Ectodermal cell (in vitro differentiated cells): ENCODE data around the gene FHOD3.

Source experiments
- H3K27ac ChIP-seq: 2 replicates; pipeline ENCODE4 v1.7.0; 2013; ENCODE audit warnings: mild to moderate bottlenecking, low read depth, low read length; ENCODE audit not compliant: insufficient read depth, poor library complexity, severe bottlenecking
- H3K27me3 ChIP-seq: 2 replicates; pipeline ENCODE4 v1.7.0; 2013; ENCODE audit warnings: mild to moderate bottlenecking, low read length; ENCODE audit not compliant: insufficient read depth, control insufficient read depth, poor library complexity, severe bottlenecking
- H3K36me3 ChIP-seq: one replicate; pipeline ENCODE4 v1.7.0; 2013; ENCODE audit warnings: low read length; ENCODE audit not compliant: control insufficient read depth, insufficient read depth
- H3K4me1 ChIP-seq: one replicate; pipeline ENCODE4 v1.7.0; 2013; ENCODE audit warnings: low read length; ENCODE audit not compliant: control insufficient read depth, insufficient read depth
- H3K4me3 ChIP-seq: 2 replicates; pipeline ENCODE4 v1.7.0; 2013; ENCODE audit warnings: low read depth, low read length, control low read depth; ENCODE audit not compliant: insufficient read depth
- H3K9me3 ChIP-seq: 2 replicates; pipeline ENCODE4 v1.7.0; 2013; ENCODE audit warnings: mild to moderate bottlenecking, low read length, moderate library complexity; ENCODE audit not compliant: control insufficient read depth
- WGBS, 2 experiments: methylation state at CpG; one replicate each; pipeline ENCODE4 v1.1.7; 2013; ENCODE audit warnings: missing lambda C conversion rate in 2 of 2; 5-methylcytosine and 5-hydroxymethylcytosine counted together

FHOD3 gene

GRCh38 chr18:36402765-36403396 is 105.4 kb downstream of the FHOD3 start:
- Histone ChIP-seq H3K27me3 (no peaks in the 10 kb centered on the region), H3K27ac (no peak overlapping the region), H3K4me3 (no peak overlapping the region), H3K36me3 (no peaks in the 10 kb centered on the region), H3K9me3 (no peaks in the 10 kb centered on the region), H3K4me1 (no peaks in the 10 kb centered on the region)
- 91 to 92% methylated on average over 8 of the region's 8 CpGs for WGBS, 2 experiments

DNA sequence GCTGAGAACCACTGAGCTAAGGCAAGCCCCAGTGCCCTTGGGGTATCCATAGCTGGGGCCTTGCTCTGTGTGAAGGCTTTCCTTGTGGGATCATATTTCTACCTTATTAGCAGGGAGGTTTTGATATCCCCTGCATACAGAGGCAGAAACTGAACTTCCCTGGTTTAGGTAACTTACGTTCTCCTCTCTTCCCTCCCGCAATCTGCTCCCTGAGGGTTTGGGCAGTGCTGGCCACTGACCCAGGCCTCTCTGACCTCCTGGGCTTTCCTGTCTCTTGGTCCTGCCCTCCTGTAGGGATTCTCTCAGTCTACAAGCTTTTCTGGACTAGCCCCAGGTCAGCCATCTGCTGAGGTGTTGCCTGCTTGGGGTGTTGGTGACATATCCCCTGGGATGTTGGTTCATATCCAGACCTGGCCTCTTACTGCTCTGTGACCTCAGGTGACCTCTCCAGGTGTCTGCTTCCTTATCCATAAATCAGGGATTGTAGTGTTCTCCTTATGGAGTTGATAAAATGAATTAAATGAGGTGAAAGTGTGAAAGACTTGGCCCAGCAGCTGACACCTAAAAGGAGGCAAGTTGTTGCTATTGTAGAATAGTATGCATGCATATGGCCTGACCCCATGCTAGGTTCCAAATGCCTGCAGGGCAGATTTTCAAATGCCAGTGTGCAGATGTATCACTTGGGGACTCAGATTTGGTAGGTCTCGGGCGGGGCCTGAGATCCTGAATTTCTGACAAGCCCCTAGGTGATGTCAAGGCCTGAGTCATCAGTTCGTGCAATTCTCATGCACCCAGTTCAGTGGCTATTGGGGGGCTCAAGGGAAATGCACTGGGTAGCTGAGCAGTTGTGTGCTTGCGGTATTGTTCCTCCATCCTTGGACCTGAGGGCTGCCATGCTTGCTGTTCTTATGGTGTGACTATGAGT is 106.6 kb downstream of the FHOD3 start:
- 86 to 88% methylated on average over 6 of the region's 6 CpGs for WGBS, 2 experiments

GRCh38 chr18:36405611-36406010 is 108.1 kb downstream of the FHOD3 start:
- no peaks in the 10 kb centered on the region for H3K9me3 ChIP-seq
- no peak overlapping the region for H3K4me3 ChIP-seq
- WGBS, 2 experiments: 93 to 97% methylated on average over 1 to 2 of the region's 2 CpGs
- no peaks in the 10 kb centered on the region for H3K4me1 ChIP-seq
- no peaks in the 10 kb centered on the region for H3K36me3 ChIP-seq
- no peaks in the 10 kb centered on the region for H3K27me3 ChIP-seq
- H3K27ac ChIP-seq: no peak overlapping the region

More for the DNA sequence above, 106.6 kb downstream of the FHOD3 start:
- Histone ChIP-seq H3K9me3 (no peaks in the 10 kb centered on the region), H3K4me3 (no peak overlapping the region), H3K4me1 (no peaks in the 10 kb centered on the region), H3K27ac (no peak overlapping the region), H3K36me3 (no peaks in the 10 kb centered on the region), H3K27me3 (no peaks in the 10 kb centered on the region)

GRCh38 chr18:36406805-36407204 is 109.3 kb downstream of the FHOD3 start:
- Histone ChIP-seq H3K4me3 (no peak overlapping the region), H3K27ac (no peak overlapping the region), H3K36me3 (no peaks in the 10 kb centered on the region), H3K27me3 (no peaks in the 10 kb centered on the region), H3K9me3 (no peaks in the 10 kb centered on the region), H3K4me1 (no peaks in the 10 kb centered on the region)
- WGBS, 2 experiments: 79 to 81% methylated on average over 5 of the region's 5 CpGs

DNA sequence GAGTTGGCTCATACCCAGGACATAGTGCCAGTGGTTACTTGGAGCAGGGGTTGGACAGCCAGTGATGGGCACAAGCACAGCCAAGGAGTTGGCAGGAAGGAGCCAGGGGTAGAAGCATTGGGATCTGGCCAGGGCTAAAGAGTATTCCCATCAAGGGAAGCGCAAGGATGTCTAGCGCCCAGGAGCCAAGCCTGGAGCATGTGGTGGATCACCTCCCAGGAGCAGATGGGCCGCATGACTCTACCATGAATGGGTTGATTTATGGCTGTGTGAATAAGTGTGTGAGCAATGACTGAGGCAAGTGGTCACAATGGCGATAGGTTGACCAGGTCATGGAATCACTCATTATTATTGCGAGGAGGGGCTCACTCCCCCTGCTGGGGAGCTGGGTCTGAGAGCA is 111.1 kb downstream of the FHOD3 start:
- no peaks in the 10 kb centered on the region for H3K4me1 ChIP-seq
- WGBS, 2 experiments: 96 to 97% methylated on average over 5 of the region's 5 CpGs
- H3K9me3 ChIP-seq: no peaks in the 10 kb centered on the region
- no peak overlapping the region for H3K27ac ChIP-seq
- H3K36me3 ChIP-seq: no peaks in the 10 kb centered on the region
- H3K4me3 ChIP-seq: no peak overlapping the region
- no peaks in the 10 kb centered on the region for H3K27me3 ChIP-seq

DNA sequence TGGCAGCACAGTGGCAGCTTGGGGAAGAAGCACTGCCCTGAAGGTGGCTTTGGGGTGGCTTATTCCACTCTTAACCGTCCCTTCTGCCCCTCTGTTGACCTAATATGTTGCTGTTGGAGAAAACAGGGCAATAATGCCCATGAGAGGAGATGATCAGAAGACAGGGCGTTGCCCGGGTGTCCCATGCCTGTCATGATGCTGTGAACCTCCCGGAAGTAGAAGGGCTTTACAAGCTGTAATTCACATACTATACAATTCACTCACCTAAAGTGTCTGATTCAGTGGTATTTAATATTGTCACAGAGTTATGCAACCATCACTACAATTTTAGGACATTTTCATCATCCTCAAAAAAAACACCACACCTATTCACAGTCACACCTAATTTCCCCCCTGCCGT is 112.3 kb downstream of the FHOD3 start:
- Histone ChIP-seq H3K4me3 (no peak overlapping the region), H3K4me1 (no peaks in the 10 kb centered on the region), H3K9me3 (no peaks in the 10 kb centered on the region), H3K27ac (no peak overlapping the region), H3K27me3 (no peaks in the 10 kb centered on the region), H3K36me3 (no peaks in the 10 kb centered on the region)
- 74 to 77% methylated on average over 5 of the region's 5 CpGs for WGBS, 2 experiments

GRCh38 chr18:36410346-36410745 is 112.8 kb downstream of the FHOD3 start:
- Histone ChIP-seq H3K9me3 (no peaks in the 10 kb centered on the region), H3K27ac (no peak overlapping the region)
- 96 to 100% methylated on average over 3 of the region's 3 CpGs for WGBS, 2 experiments

GRCh38 chr18:36411745-36412168 is 114.2 kb downstream of the FHOD3 start:
- H3K4me1 ChIP-seq: no peaks in the 10 kb centered on the region
- no peaks in the 10 kb centered on the region for H3K27me3 ChIP-seq
- no peaks in the 10 kb centered on the region for H3K9me3 ChIP-seq
- H3K4me3 ChIP-seq: no peak overlapping the region
- 75 to 79% methylated on average over 2 to 3 of the region's 3 CpGs for WGBS, 2 experiments
- H3K36me3 ChIP-seq: no peaks in the 10 kb centered on the region
- no peak overlapping the region for H3K27ac ChIP-seq

More at GRCh38 chr18:36410346-36410745, 112.8 kb downstream of the FHOD3 start:
- H3K4me1 ChIP-seq: no peaks in the 10 kb centered on the region
- H3K27me3 ChIP-seq: no peaks in the 10 kb centered on the region
- no peaks in the 10 kb centered on the region for H3K36me3 ChIP-seq
- no peak overlapping the region for H3K4me3 ChIP-seq

DNA sequence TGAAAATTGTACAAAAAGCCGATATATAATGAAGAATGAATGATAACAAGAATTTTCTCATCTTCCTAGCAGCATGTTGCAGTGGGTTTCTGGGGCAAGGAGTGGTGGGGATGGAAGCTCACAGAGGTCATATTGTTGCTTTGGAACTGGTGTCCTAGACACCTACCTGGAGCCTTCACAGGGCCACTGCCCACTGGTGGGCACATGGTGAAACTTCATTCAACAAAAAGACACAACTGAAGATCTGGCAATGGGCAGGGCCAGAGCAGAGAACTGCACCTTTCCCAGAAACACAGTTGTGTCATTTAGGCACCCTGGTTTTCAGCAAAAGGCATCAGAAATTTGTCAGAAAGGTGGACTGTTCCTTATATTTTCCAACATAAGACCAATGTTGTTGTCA is 115.3 kb downstream of the FHOD3 start:
- Histone ChIP-seq H3K4me1 (no peaks in the 10 kb centered on the region), H3K27me3 (no peaks in the 10 kb centered on the region), H3K36me3 (no peaks in the 10 kb centered on the region), H3K4me3 (no peak overlapping the region), H3K27ac (no peak overlapping the region), H3K9me3 (no peaks in the 10 kb centered on the region)
- 96 to 100% methylated on average over 1 of the region's 1 CpG for WGBS, 2 experiments

- Histone ChIP-seq H3K4me1 (peaks cover 4% of the 10 kb centered on the region), H3K4me3 (no peak overlapping the region), H3K9me3 (no peaks in the 10 kb centered on the region), H3K27me3 (no peaks in the 10 kb centered on the region), H3K36me3 (no peaks in the 10 kb centered on the region), H3K27ac (no peak overlapping the region)
- WGBS, 2 experiments: 100% methylated on average over 1 of the region's 1 CpG
These were observed 117.7 kb downstream of the FHOD3 start for GRCh38 chr18:36415171-36415570.
